ENCODE data around the gene SARS1.

DNA sequence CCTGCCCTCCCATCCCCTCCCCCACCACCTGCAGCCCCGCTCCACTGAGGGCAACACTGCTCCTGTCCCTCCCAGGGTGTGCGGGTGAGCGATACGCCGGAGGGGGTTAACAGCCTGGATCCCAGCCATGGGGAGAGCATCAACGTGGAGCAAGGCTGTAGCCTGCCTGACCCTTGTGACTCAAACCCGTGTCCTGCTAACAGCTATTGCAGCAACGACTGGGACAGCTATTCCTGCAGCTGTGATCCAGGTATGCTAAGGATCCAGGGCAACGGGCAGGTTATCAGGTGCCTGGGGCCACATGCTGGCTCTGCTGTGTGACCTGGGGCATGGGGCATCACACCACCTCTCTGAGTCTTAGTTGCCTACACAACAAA lies 50.6 kb downstream of the SARS1 start:
- TF ChIP-seq, protein P1, sequence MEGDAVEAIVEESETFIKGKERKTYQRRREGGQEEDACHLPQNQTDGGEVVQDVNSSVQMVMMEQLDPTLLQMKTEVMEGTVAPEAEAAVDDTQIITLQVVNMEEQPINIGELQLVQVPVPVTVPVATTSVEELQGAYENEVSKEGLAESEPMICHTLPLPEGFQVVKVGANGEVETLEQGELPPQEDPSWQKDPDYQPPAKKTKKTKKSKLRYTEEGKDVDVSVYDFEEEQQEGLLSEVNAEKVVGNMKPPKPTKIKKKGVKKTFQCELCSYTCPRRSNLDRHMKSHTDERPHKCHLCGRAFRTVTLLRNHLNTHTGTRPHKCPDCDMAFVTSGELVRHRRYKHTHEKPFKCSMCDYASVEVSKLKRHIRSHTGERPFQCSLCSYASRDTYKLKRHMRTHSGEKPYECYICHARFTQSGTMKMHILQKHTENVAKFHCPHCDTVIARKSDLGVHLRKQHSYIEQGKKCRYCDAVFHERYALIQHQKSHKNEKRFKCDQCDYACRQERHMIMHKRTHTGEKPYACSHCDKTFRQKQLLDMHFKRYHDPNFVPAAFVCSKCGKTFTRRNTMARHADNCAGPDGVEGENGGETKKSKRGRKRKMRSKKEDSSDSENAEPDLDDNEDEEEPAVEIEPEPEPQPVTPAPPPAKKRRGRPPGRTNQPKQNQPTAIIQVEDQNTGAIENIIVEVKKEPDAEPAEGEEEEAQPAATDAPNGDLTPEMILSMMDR (conservative IDR thresholded peaks at IDR 0.05 in 1 of 2, IDR thresholded peaks at IDR 0.05 in 1 of 2; ENCODE audit: low read depth in 1 of 2, low read length in 2 of 2): no peak
- no peak for TF ChIP-seq EZH2 (IDR thresholded peaks at IDR 0.05; ENCODE audit: low read length, missing control alignments)
